ENCODE measurements around the gene PIK3CG.

GRCh38 chr7:106839511-106839910 is 25.6 kb upstream of the PIK3CG start:
- TF ChIP-seq CTCF (IDR thresholded peaks at IDR 0.05) = no peak
- TF ChIP-seq POLR2A (IDR thresholded peaks at IDR 0.05) = no peak
